Stomach smooth muscle (tissue), 2 donors: ENCODE measurements around the gene USP7.
"Not testable (repeated sequence)": the region's sequence is repeated elsewhere in the genome, so short reads cannot be mapped to it uniquely, and the experiment has no call there.

Source experiments
- H3K27ac ChIP-seq: one replicate; pipeline ENCODE4 v1.7.0; 2013; ENCODE audit warnings: mild to moderate bottlenecking, low read length, inconsistent platforms
- H3K27me3 ChIP-seq, 2 donors: one replicate each; pipeline ENCODE4 v1.7.0; 2013; ENCODE audit warnings: low read length in 2 of 2; ENCODE audit not compliant: insufficient read depth in 2 of 2, control insufficient read depth in 1 of 2
- H3K36me3 ChIP-seq, 2 donors: one replicate each; pipeline ENCODE4 v1.7.0; 2013; ENCODE audit warnings: low read length in 2 of 2; ENCODE audit not compliant: control insufficient read depth in 2 of 2, insufficient read depth in 2 of 2
- H3K4me1 ChIP-seq: one replicate; pipeline ENCODE4 v1.7.0; 2013; ENCODE audit warnings: low read length; ENCODE audit not compliant: control insufficient read depth, insufficient read depth
- H3K4me3 ChIP-seq, 2 donors: one replicate each; pipeline ENCODE4 v1.7.0; 2013; ENCODE audit warnings: low read length in 2 of 2
- H3K9ac ChIP-seq, 2 donors: one replicate each; pipeline ENCODE4 v1.7.0; 2013; ENCODE audit warnings: low read length in 2 of 2, mild to moderate bottlenecking in 1 of 2
- H3K9me3 ChIP-seq, 2 donors: one replicate each; pipeline ENCODE4 v1.7.0; 2013; ENCODE audit warnings: low read length in 2 of 2; ENCODE audit not compliant: control insufficient read depth in 2 of 2
- donor health status: healthy.
- donor health status: Pancreatic carcinoma.

USP7 gene

GRCh38 chr16:8848231-8848938 is 115.3 kb downstream of the USP7 start:
- H3K27ac ChIP-seq: no peak overlapping the region
- no peak overlapping the region for H3K9ac ChIP-seq
- H3K4me1 ChIP-seq: peaks cover 5% of the 10 kb centered on the region
- H3K27me3 ChIP-seq: no peaks in the 10 kb centered on the region
- peaks cover 0 to 17% of the 10 kb centered on the region in 2 donors for H3K36me3 ChIP-seq
- H3K9me3 ChIP-seq: no peaks in the 10 kb centered on the region
- no peak overlapping the region for H3K4me3 ChIP-seq

- H3K9ac ChIP-seq: no peak overlapping the region
- no peak overlapping the region for H3K27ac ChIP-seq
- peaks cover 5% of the 10 kb centered on the region for H3K4me1 ChIP-seq
- no peaks in the 10 kb centered on the region for H3K9me3 ChIP-seq
- no peak overlapping the region for H3K4me3 ChIP-seq
- H3K27me3 ChIP-seq: no peaks in the 10 kb centered on the region
- H3K36me3 ChIP-seq: peaks cover 0 to 17% of the 10 kb centered on the region in 2 donors
Measured at GRCh38 chr16:8847623-8848022, 116.1 kb downstream of the USP7 start.

- Histone ChIP-seq H3K9me3 (no peaks in the 10 kb centered on the region), H3K4me1 (peaks cover 5% of the 10 kb centered on the region), H3K36me3 (peaks cover 0 to 17% of the 10 kb centered on the region in 2 donors), H3K4me3 (no peak overlapping the region), H3K27ac (no peak overlapping the region), H3K9ac (no peak overlapping the region), H3K27me3 (no peaks in the 10 kb centered on the region)
Measured at GRCh38 chr16:8847145-8847544, 116.6 kb downstream of the USP7 start.

GRCh38 chr16:8846401-8846932 is 117.2 kb downstream of the USP7 start:
- Histone ChIP-seq H3K27ac (no peak overlapping the region), H3K36me3 (peaks cover 0 to 17% of the 10 kb centered on the region in 2 donors), H3K27me3 (no peaks in the 10 kb centered on the region), H3K9ac (no peak overlapping the region), H3K4me3 (no peak overlapping the region), H3K4me1 (peaks cover 5% of the 10 kb centered on the region), H3K9me3 (no peaks in the 10 kb centered on the region)

GRCh38 chr16:8845699-8846298 is 117.9 kb downstream of the USP7 start:
- H3K9ac ChIP-seq: no peak overlapping the region
- H3K9me3 ChIP-seq: no peaks in the 10 kb centered on the region
- peaks cover 0 to 17% of the 10 kb centered on the region in 2 donors for H3K36me3 ChIP-seq
- no peaks in the 10 kb centered on the region for H3K27me3 ChIP-seq
- H3K4me3 ChIP-seq: no peak overlapping the region
- peaks cover 5% of the 10 kb centered on the region for H3K4me1 ChIP-seq
- H3K27ac ChIP-seq: no peak overlapping the region

- not testable (repeated sequence) for H3K4me3 ChIP-seq
Measured at GRCh38 chr16:8843296-8843695, 120.4 kb downstream of the USP7 start.

More at GRCh38 chr16:8843296-8843695, 120.4 kb downstream of the USP7 start:
- not testable (repeated sequence) for H3K9ac ChIP-seq, H3K4me1 ChIP-seq, H3K36me3 ChIP-seq, H3K27me3 ChIP-seq, H3K9me3 ChIP-seq, H3K27ac ChIP-seq
